HG03354 (cell line): ENCODE results near the gene CCSER2.

Experiments used
- ATAC-seq: cut with Tn5 transposase; IDR thresholded peaks from one replicate; pipeline ENCODE4 v1.9.1; 2021; ENCODE audit warnings: mild to moderate bottlenecking; ENCODE audit not compliant: unreplicated experiment, poor library complexity, severe bottlenecking

CCSER2 gene

DNA sequence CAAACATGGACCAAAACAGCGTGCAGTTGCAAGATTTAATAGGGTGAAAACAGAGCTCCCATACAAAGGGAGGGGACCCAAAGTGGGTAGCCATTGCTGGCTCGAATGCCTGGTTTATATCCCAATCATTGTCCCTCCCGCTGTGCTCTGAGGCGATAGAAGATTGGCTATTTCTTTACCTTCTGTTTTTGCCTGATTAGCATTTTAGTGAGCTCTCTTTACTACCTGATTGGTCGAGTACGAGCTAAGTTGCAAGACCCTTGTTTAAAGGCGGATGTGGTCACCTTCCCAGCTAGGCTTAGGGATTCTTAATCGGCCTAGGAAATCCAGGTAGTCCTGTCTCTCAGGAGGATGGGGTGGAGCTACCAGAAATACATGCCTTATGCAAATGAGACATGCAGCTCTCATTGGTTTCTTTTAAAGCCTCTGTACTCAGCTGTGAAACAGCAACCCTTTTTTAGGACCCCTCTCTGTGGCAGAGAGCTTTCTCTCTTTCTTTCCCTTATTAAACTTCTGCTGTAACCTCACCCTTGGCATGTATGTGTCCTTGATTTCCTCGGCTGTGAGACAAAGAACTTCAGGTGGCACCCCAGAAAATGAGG is 202.4 kb downstream of the CCSER2 start:
- ATAC-seq = no peak

DNA sequence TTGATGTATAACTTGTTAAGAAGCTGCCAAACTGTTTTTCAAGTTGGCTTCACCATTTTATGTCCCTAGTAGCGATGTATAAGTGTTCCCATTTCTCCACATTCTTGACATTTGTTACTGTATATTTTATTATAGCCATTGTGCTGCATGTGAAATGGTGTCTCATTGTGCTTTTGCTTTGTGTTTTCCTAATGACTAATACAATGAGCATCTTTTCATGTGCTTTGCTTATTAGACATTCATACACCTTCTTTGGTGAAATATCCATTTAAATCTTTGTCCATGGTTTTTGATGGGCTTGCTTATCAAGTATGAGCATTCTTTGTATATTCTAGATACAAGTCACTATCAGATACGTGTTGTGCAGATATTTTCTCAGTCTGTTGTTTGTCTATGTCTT is 203.0 kb downstream of the CCSER2 start:
- ATAC-seq = no peak

DNA sequence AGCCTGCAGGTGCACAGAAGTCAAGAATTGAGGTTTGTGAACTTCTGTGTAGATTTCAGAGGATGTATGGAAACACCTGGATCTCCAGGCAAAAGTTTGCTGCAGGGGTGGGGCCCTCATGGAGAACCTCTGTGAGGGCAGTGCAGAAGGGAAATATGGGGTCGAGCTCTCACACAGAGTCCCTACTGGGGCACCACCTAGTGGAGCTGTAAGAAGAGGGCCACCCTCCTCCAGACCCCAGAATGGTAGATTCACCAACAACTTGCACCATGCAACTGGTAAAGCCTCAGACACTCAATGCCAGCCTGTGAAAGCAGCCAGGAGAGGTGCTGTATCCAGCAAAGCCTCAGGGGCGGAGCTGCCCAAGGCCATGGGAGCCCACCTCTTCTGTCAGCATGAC is 205.8 kb downstream of the CCSER2 start:
- no peak for ATAC-seq

DNA sequence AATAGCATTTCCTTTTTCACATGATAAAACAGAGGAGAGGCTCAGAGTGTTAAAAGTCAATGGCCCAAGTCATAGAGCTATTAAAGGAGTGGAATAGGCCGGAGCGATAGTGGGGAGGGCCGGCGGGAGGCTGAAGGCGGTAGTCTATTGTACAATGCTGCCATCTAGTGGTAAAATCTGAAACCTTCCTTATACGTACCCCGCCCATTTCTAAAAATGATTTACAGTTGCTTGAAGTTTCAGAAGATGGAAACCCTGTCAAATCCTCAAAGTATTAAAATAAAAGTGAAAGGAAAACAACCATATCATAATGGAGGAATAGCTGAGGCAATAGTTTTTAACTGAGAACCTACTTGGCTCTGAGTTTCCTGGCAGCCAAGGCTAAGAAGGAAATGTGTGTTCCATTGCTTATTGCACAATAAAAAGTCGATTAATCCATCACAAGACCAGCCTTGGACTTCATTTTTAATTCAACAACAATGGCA is 209.1 kb downstream of the CCSER2 start:
- ATAC-seq = peak; percentile 80

DNA sequence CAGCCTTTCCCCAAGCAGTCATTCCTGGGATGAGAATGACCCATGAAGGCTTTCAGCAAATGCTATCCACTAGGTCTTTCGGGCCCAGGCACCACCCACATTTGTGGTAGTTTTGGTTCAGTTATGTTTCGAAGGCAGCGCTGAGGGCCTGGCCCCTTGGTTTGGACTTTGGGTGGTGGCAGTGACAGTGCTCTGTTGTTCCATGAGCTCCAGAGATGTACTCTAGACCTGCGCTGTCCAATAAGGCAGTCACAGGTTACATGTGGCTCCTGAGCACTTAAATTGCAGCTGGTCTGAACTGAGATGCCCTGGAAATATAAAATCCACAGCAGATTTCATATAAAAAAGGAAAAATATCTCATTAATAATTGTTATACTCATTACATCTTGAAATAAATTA is 209.6 kb downstream of the CCSER2 start:
- ATAC-seq = no peak

DNA sequence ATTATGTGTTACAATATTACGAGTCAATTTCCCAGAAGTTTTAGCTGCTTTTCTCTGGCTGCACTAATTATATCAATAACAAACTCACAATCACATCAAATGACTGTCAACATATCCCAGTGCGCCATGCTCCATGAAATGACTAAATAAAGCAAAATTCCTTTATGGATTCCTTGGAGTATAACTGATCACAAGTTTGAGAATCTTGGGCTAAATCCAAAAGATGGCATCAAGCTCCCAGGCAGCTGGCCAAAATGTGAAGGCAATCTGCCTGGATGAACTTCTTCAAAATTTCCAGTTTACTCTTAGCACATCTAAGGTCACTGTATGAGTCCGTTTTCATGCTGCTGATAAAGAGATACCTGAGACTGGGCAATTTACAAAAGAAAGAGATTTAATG is 210.8 kb downstream of the CCSER2 start:
- ATAC-seq = no peak

DNA sequence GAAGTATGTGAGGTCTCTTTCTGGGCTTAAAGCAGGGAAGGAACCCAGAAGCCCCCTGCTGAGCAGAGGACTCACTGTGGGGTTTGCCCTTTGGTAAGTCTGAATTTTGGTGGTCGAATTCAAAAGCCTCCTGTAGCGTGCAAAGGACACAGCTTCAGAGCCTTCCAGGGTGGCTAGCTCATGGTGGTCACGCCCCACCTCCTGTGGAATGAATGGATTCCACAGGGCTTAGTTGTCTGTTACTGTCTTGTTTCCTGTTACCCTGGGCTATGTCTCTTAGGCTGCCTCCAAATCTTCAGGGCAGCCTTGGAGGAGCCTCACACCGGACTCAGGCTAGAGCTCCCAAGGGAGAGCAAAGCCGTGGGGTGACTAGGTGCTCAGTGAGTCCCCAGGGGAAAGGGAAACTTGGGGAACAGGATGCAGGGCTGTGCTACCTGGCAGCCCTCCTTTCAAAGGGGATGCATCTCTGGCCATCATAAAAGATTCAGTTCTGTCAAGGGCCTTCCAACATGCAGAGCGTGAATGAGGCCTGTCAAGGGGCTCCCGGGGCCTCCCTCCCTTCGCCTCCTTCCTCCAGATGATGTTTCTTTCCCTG is 211.7 kb downstream of the CCSER2 start:
- peak; percentile 24 for ATAC-seq

DNA sequence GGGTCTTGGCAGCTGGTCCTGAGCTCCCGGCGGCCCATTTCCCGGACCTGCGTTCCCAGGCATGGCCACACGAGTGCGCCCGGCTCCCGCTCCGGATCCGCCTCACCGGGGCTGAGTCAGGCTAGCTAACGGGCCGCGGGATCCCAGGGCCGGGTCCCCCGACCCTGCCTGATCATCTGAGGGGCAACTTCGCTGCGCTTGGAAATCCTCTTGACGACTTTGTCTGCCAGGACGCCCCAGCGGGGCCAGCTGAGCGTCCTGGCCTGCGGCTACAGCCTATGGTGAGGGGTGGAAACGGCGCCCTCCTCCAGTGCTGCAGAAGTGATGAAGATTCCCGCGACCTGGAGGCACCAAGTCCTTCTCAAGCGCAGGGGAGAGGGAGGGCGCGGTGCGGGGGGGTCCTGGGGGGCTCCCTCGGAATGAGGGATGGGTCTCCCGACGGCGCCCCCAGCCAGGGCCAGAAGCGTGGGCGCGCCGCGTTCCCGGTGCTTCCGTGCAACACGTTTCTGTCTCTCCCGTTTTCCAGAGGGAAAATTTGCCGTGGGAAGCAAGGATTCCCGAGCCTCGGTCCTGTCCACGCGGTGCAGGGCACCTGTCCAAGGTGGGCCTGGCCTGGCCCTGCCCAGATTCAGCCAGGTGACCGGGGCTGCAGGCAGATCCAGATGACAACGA is 212.4 kb downstream of the CCSER2 start:
- ATAC-seq = peak; percentile 84

DNA sequence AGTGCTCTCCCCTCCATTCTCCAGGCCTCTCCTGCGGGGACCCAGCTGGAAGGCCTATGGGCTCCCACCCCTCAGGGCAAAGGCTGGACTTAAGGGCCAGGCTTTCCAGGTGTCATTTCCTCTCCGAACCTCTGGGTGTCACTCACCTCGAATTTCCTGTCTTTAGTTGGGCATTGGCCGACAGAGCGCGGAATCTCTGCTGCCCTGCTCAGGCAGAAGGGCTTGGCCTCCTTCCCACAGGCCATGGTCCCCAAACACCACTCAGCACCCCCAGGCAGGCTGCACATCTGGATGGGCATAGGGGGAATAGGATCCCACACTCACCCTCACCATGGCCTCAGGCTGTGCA is 212.9 kb downstream of the CCSER2 start:
- ATAC-seq = no peak

DNA sequence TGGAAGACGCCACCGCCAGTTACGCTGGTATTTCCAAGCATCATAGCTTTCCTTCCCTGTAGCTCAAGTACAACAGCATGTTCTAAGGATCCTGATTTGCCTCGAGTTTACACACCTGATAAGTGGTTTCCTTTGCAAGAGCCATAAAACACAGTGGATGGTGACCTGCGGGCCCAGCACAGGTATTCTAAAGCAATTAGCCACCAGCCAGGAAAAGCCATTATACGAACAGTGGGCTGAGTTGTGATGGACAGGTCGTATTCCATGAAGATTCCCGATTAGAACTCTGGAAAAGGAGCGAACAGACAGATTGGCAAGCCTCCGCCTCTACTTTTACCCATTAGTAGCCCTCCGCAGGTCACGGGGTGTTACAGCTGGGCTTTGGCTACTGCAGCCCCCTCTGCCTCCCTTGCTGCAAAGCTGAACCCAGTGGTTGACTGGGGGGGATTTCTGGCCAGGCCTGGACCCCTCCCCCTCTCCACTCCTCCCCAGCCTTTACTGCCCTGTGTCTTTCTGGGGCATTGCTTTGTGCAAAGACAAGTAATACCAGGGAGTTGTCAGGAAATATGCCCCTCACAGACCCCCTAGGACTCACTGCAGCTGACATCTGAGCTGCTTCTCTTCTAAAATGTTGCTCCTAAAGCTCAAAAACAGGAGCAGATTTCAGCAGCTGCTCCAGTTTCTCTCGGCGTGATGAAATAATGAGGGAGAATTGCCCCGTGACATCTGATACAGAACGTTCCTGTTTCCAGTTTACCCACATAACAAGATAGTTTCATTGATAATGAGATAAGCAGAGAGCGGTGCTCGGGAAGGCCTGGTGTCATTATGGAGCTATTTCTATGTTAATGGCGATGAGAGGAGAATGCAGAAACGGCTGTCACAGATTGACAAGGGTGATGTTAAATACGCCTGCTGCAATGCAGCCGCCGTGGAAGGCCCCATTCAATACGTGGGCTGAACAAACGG is 214.4 kb downstream of the CCSER2 start:
- ATAC-seq = no peak

DNA sequence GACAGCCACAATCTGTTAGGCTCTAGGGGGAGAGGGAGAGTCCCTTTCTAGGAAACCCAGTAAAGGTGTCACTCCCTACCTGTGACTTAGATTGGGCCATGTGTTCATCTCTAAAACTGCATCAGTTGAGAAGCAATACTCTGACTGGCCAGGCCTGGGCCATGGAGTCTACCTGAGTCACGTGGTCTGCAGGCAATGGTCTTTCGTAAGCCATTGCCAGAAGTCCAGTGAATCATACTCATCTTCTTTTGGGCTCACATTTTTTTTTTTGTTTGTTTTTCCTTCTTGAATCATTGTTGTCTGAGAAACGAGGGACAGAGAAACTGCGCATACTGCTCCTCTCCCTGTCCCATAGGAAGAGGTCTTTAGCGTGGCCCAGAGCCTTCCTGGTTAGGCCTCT is 215.6 kb downstream of the CCSER2 start:
- ATAC-seq = no peak

DNA sequence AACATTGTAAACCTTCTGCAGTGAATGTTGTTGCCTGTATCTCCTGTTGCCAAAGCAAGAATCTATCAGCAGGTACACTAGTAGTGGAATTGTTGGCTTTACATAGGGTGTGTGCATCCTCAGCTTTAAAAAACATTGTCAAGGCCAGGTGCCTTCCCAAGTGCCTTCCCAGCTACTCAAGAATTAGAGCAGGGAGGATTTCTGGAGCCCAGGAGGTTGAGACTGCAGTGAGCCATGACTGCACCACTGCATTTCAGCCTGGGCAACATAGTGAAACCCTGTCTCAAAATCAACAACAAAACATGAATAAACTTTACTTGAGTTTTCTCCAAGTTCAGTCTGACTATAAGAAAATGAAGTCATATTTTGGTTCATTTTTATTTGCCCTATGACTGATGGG is 217.3 kb downstream of the CCSER2 start:
- ATAC-seq = no peak

DNA sequence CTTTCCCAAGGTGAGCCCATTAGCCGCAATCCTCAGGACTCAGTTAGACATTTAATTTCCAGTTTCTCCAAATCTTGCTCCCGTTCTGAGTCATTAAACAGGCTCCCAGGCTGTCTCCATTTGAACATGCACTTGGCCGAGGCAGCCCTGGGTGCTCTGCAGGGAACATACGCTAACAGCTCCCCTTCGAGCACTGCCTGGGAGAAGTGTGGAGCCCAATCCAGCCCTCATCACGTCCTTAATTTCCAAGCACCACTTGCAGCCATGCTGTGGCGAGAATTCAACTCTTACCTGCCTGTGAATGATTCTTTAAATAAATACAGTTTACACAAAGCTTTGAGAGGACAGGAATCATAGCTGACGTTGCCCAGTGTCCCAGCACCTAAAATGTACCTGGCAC is 218.2 kb downstream of the CCSER2 start:
- ATAC-seq = no peak

DNA sequence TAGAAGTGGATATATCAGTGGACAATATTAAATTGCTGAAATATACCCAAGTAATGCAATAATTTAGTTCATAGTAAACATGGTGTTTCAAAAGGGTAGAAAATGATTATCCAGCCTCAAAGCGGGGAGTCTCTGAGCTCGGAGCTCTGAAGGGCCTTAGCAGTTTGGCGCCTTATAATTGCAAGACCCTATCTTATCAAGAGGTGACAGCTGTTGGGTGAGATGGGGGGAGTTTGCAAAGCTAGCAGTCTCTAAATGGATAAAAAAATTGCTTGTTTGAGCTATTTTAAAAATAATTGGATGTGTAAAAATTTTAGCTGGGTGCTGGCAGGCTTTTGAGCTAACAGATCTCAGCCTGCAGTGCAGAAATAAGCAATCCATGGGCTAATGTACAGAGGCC is 219.2 kb downstream of the CCSER2 start:
- ATAC-seq = no peak

DNA sequence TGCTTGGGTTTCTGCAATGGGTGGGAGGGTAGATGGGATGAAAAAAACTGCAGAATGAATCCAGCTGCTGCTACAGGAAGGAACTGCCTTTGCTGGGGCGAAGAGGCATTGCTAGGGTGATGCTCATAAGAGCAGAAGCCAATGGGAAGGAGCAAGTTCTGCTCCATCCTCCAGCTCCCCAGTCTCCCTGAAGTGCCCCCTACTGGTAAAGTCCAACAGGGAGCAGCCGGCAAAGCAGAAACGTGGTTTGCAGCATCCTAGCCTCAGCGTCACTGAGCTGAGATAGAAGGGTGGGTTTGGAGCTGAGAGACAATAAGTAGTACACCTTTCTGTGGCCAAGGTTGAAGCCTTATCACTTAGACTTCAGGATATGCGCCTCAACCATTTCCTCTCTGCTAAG is 220.5 kb downstream of the CCSER2 start:
- ATAC-seq = no peak

DNA sequence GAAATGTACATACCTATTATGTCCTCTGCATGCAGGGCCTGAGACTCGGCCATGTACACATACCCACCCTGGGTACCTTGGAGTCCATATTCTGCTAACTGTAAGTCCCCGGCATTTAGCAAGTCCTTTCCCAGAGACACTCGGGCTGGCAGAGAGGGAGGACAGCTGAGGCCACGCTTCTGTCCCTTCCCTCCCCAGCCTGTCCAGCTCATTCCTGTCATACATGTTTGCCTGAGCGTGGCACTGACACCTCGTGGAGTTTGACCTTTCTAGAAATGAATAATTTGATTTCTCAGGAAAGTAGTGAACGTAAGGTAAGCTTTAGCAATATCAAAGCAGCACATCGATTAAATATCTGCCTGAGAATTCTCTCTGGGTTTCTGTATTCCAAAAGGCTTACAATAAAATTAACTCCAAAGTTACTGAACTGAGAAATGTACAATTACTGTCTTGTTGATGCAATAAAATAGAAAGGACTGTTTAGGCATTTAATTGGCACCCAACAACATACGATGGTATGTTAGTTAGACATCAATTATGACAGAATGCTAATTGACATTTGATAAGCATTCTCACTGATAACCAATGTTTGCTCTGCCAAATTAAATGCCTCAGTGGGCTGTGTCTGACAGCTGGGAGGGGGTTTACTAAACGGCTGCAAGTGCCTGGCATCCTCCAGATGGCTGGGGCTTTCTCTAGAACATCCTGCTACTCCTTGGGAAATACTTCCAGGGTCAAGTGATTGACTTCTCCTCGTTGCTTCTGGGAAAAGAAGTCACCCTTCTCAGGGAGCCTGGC is 221.2 kb downstream of the CCSER2 start:
- ATAC-seq = no peak

DNA sequence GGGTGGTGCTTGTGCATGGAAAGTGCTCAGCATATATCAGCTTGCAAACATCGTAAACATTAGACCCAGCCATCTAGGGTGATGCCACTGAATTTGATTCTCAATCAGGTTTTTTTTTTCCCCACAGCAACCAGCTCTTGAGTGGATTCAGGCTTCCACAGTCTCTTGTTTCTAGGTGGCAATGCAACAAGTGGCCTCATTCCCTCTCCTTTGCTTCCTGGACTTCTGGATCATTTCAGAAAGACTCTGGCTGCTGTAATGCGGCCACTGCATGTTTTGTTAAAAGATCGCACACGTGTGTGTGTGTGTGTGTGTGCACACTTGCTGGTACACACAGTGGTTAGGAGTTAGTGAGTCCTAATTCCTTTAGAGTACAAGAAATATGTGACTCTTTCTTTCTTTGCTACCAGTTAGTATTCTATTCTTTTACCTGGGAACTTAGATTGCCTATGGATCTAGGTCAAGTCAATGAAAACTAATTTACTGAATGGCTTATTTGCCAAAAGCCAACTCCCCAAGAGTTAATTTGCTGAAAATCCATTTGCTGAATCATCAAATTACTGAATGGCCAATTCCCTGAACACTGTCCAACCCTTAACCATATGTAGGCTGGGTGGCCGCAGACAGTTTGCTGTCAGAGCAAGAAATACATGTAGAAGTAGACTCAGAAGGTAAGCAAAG is 222.5 kb downstream of the CCSER2 start:
- no peak for ATAC-seq

DNA sequence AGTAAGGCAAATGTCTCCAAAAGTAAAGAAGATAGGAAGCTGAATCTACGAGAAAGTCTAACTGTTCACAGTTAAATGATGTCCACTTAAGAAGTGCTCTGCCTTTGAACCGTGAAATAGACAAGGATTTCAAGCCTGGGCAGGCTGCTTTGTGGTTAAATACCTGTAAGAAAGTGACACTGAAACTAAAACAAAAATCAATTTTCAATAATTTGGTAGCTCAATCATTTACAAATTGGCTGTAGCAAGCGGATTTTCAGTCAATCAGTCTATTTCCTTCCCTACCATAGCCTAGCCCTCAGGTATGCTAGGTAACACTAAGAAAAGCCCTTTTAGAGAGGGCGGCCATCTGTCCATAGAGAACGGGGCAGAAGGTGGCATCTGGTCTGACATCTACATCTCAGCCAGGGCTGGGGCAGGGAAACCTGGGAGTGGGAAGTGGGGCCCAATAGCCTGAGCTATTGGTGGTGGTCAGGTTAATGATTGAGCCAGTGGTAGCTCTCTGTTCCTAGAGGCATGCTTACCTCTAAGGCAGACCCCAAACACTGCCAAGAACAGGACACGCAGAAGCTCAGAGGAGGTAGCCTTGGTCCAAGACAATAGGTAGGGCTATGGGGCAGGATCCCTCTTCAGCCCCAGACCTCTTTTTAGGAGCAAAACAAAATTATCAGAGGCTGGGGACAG is 223.2 kb downstream of the CCSER2 start:
- peak; percentile 71 for ATAC-seq
